Measurements from ENCODE around the gene MT3. TPM values are rescaled to one million over a fixed set of nuclear protein-coding genes. Genes with fewer than 3 reads are reported as not detected.

Gene MT3
- total and polyA plus RNA-seq, 2 of the 13 experiments (the other 11 are each of a cell fraction or from before 2014, with no cell fraction given), result not detected

GRCh38 chr16:56606476-56607108 is 17.3 kb downstream of the MT3 start (continued):
- TF ChIP-seq, protein P1, sequence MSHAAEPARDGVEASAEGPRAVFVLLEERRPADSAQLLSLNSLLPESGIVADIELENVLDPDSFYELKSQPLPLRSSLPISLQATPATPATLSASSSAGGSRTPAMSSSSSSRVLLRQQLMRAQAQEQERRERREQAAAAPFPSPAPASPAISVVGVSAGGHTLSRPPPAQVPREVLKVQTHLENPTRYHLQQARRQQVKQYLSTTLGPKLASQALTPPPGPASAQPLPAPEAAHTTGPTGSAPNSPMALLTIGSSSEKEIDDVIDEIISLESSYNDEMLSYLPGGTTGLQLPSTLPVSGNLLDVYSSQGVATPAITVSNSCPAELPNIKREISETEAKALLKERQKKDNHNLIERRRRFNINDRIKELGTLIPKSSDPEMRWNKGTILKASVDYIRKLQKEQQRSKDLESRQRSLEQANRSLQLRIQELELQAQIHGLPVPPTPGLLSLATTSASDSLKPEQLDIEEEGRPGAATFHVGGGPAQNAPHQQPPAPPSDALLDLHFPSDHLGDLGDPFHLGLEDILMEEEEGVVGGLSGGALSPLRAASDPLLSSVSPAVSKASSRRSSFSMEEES (CRISPR knock-in tag; IDR thresholded peaks at IDR 0.05), result no peak
- TF ChIP-seq TBX2 (CRISPR knock-in tag; IDR thresholded peaks at IDR 0.05; ENCODE audit: borderline replicate concordance) (no peak), ZBTB44 (CRISPR knock-in tag; IDR thresholded peaks at IDR 0.05) (no peak), ZNF605 (CRISPR knock-in tag; IDR thresholded peaks at IDR 0.05) (peak; percentile 4; the same call in 1 of the 2 replicates), SKI (IDR thresholded peaks at IDR 0.05; ENCODE audit: partially characterized antibody) (peak; percentile 75), IRF2 (CRISPR knock-in tag; IDR thresholded peaks at IDR 0.05) (peak; percentile 91), ZNF780A (CRISPR knock-in tag; IDR thresholded peaks at IDR 0.05) (0 out of 2 replicates have a peak, but pooled peaks have one; percentile 27), ZNF235 (CRISPR knock-in tag; IDR thresholded peaks at IDR 0.05; ENCODE audit: borderline replicate concordance) (no peak), ZFP36L1 (CRISPR knock-in tag; IDR thresholded peaks at IDR 0.05) (no peak), MATR3 (CRISPR knock-in tag; IDR thresholded peaks at IDR 0.05) (no peak), DPF2 (CRISPR knock-in tag; IDR thresholded peaks at IDR 0.05; ENCODE audit: borderline replicate concordance, low read depth) (peak; percentile 82), ZNF253 (CRISPR knock-in tag; IDR thresholded peaks at IDR 0.05; ENCODE audit: borderline replicate concordance) (no peak), KDM6A (CRISPR knock-in tag; IDR thresholded peaks at IDR 0.05; ENCODE audit: low read depth) (peak; percentile 84), ZNF616 (CRISPR knock-in tag; IDR thresholded peaks at IDR 0.05; ENCODE audit: low read depth) (peak; percentile 10; the same call in 1 of the 2 replicates), MAFK (conservative IDR thresholded peaks at IDR 0.05 in 1 of 2, IDR thresholded peaks at IDR 0.05 in 1 of 2; ENCODE audit: low read length in 2 of 2) (no peak), TGIF2 (CRISPR knock-in tag; IDR thresholded peaks at IDR 0.05) (peak; percentile 44; the same call in 1 of the 2 replicates), ZNF280B (CRISPR knock-in tag; IDR thresholded peaks at IDR 0.05; ENCODE audit: borderline replicate concordance) (no peak)
- TF ChIP-seq, protein P2, sequence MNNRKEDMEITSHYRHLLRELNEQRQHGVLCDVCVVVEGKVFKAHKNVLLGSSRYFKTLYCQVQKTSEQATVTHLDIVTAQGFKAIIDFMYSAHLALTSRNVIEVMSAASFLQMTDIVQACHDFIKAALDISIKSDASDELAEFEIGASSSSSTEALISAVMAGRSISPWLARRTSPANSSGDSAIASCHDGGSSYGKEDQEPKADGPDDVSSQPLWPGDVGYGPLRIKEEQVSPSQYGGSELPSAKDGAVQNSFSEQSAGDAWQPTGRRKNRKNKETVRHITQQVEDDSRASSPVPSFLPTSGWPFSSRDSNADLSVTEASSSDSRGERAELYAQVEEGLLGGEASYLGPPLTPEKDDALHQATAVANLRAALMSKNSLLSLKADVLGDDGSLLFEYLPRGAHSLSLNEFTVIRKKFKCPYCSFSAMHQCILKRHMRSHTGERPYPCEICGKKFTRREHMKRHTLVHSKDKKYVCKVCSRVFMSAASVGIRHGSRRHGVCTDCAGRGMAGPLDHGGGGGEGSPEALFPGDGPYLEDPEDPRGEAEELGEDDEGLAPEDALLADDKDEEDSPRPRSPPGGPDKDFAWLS (CRISPR knock-in tag; IDR thresholded peaks at IDR 0.05; ENCODE audit: borderline replicate concordance), result no peak
- TF ChIP-seq, protein P3, sequence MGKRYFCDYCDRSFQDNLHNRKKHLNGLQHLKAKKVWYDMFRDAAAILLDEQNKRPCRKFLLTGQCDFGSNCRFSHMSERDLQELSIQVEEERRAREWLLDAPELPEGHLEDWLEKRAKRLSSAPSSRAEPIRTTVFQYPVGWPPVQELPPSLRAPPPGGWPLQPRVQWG (CRISPR knock-in tag; IDR thresholded peaks at IDR 0.05; ENCODE audit: borderline replicate concordance, low read depth), result 0 out of 2 replicates have a peak, but pooled peaks have one; percentile 13
- TF ChIP-seq, protein P4, sequence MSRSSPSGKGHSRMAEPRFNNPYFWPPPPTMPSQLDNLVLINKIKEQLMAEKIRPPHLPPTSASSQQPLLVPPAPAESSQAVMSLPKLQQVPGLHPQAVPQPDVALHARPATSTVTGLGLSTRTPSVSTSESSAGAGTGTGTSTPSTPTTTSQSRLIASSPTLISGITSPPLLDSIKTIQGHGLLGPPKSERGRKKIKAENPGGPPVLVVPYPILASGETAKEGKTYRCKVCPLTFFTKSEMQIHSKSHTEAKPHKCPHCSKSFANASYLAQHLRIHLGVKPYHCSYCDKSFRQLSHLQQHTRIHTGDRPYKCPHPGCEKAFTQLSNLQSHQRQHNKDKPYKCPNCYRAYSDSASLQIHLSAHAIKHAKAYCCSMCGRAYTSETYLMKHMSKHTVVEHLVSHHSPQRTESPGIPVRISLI (CRISPR knock-in tag; IDR thresholded peaks at IDR 0.05; ENCODE audit: borderline replicate concordance), result no peak

All from HepG2 (cell line).